ENCODE data around the gene ATP1B1. TPM values are rescaled to one million over a fixed set of nuclear protein-coding genes. Genes with fewer than 3 reads are reported as not detected.

ATP1B1 gene
- total and polyA plus RNA-seq, 4 experiments from 2014 or later, result 1.2 to 3.5 (median 2.4) TPM

DNA sequence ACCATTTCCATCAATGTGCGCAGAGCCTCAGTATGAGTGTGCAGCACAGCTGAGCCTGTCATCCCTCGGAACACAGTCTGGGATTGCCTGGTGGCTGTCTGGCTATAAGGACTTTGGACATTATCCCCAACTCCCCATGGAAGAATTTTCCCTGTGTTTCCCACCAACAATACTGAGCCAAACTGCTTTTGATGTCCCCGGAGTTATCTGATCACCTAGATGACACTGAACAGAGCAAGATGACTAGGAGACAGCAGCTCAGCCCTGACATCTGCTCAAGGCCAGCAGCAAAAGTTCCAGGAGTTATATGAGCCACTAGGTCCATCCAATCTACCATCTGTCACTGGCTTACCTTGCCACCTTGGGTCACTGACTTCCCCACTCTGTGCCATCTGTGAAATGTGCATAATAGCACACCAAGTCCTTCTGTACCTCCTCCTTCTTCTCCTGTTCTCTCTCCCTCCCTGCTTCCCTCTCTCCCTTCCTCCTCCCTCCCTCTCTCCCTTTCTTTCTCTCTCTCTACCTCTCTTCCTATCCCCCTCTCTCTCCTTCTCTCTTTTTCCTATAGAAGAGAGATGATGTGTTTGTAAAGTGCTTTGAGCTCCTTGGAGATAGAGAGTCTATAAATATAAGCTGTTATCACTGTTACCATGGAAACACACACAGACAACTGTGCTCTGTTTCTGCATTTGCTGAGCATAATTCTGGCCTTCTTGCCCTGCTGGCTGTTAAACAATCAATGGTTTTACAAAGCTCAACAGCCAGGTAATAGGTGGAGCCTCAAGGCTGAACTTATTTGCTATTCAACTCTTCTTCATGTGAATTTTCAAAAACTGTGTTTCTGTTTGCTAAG lies 19.7 kb upstream of the ATP1B1 start:
- peak overlapping the region in 6 of 7 donors; percentile 5 to 88 (median 79) for H3K27ac Mint-ChIP-seq
- H3K27me3 Mint-ChIP-seq, result peaks cover 0 to 3% of the 10 kb centered on the region in 2 donors
- intact Hi-C loops (cut with micrococcal nuclease), result no loop called here
- Histone ChIP-seq H3K9me3 (ENCODE audit: control insufficient read depth in 1 of 2, low read length in 2 of 2) (no peaks in the 10 kb centered on the region), H3K36me3 (ENCODE audit: insufficient read depth, low read length) (no peaks in the 10 kb centered on the region), H3K4me3 (ENCODE audit: low read length in 2 of 2) (no peak overlapping the region), H3K4me1 (ENCODE audit: insufficient read depth, low read length) (peaks cover 10% of the 10 kb centered on the region), H3K27me3 (ENCODE audit: insufficient read depth, low read length) (no peaks in the 10 kb centered on the region), H3K27ac (ENCODE audit: low read depth, low read length) (no peak overlapping the region)
- CTCF ChIA-PET (ENCODE audit: partially characterized antibody), result interaction anchor here (1.0 to 1.4 kb wide), 2 partner anchors 16 to 648 kb away, joined by 3 read pairs; no protein-coding TSS in a partner anchor
- no peaks in the 10 kb centered on the region for H3K9me3 Mint-ChIP-seq
- peaks cover 12 to 22% (median 17%) of the 10 kb centered on the region in 4 donors for H3K4me1 Mint-ChIP-seq
- no peaks in the 10 kb centered on the region for H3K36me3 Mint-ChIP-seq
- DNase-seq, result peak in 4 of 5 donors; percentile 21 to 44 (median 24)
- no peak overlapping the region for H3K4me3 Mint-ChIP-seq
- POLR2A ChIA-PET (ENCODE audit: partially characterized antibody), result no interaction called here

GRCh38 chr1:169087876-169088275 lies 18.6 kb upstream of the ATP1B1 start:
- POLR2A ChIA-PET (ENCODE audit: partially characterized antibody), result no interaction called here
- no peaks in the 10 kb centered on the region for H3K36me3 Mint-ChIP-seq
- intact Hi-C loops (cut with micrococcal nuclease), result no loop called here
- Histone ChIP-seq H3K4me1 (ENCODE audit: insufficient read depth, low read length) (peaks cover 10% of the 10 kb centered on the region), H3K9me3 (ENCODE audit: control insufficient read depth in 1 of 2, low read length in 2 of 2) (no peaks in the 10 kb centered on the region), H3K36me3 (ENCODE audit: insufficient read depth, low read length) (no peaks in the 10 kb centered on the region), H3K27ac (ENCODE audit: low read depth, low read length) (no peak overlapping the region), H3K4me3 (ENCODE audit: low read length in 2 of 2) (no peak overlapping the region), H3K27me3 (ENCODE audit: insufficient read depth, low read length) (no peaks in the 10 kb centered on the region)
- H3K4me3 Mint-ChIP-seq, result no peak overlapping the region
- H3K9me3 Mint-ChIP-seq, result no peaks in the 10 kb centered on the region
- H3K4me1 Mint-ChIP-seq, result peaks cover 12 to 22% (median 17%) of the 10 kb centered on the region in 4 donors
- DNase-seq, result no peak
- peaks cover 0 to 3% of the 10 kb centered on the region in 2 donors for H3K27me3 Mint-ChIP-seq
- peak overlapping the region in 1 of 7 donors; percentile 0 for H3K27ac Mint-ChIP-seq
- CTCF ChIA-PET (ENCODE audit: partially characterized antibody), result interaction anchor here (1.0 kb wide), 1 partner anchor 17 kb away, joined by 3 read pairs; no protein-coding TSS in a partner anchor

DNA sequence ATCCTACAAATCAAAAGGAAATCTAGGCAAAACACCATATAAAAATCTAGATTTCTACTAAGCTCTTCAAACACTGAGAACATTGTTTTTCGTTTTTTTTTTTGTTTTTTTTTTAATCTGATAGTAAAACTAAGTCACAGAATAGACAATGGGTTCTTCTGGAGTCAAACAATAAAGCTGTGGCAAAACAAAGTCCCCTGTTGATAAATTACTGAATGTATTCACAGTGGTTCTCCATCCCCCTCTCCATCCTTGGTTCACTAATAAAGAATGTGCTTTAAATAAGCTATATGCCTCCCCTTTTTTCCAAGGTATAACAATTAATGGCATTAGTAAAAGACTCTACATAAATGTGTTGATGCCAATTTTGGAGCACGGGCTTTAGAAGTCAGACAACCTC lies 16.7 kb upstream of the ATP1B1 start:
- ChIA-PET CTCF (ENCODE audit: partially characterized antibody) (interaction anchor here (0.8 kb wide), 1 partner anchor 19 kb away, joined by 3 read pairs; no protein-coding TSS in a partner anchor), POLR2A (ENCODE audit: partially characterized antibody) (interaction anchor here (0.7 kb wide), 2 partner anchors 18 to 443 kb away, joined by 3 read pairs; no protein-coding TSS in a partner anchor)
- Mint-ChIP-seq H3K4me3 (no peak overlapping the region), H3K27ac (no peak overlapping the region), H3K4me1 (peaks cover 12 to 20% (median 17%) of the 10 kb centered on the region in 4 donors), H3K9me3 (no peaks in the 10 kb centered on the region), H3K36me3 (no peaks in the 10 kb centered on the region), H3K27me3 (peaks cover 3 to 5% of the 10 kb centered on the region in 2 donors)
- H3K27ac ChIP-seq (ENCODE audit: low read depth, low read length), result no peak overlapping the region
- intact Hi-C loops (cut with micrococcal nuclease), result no loop called here
- H3K36me3 ChIP-seq (ENCODE audit: insufficient read depth, low read length), result no peaks in the 10 kb centered on the region
- peaks cover 10% of the 10 kb centered on the region for H3K4me1 ChIP-seq (ENCODE audit: insufficient read depth, low read length)
- H3K4me3 ChIP-seq (ENCODE audit: low read length in 2 of 2), result no peak overlapping the region
- H3K9me3 ChIP-seq (ENCODE audit: control insufficient read depth in 1 of 2, low read length in 2 of 2), result no peaks in the 10 kb centered on the region
- no peak for DNase-seq
- H3K27me3 ChIP-seq (ENCODE audit: insufficient read depth, low read length), result no peaks in the 10 kb centered on the region

DNA sequence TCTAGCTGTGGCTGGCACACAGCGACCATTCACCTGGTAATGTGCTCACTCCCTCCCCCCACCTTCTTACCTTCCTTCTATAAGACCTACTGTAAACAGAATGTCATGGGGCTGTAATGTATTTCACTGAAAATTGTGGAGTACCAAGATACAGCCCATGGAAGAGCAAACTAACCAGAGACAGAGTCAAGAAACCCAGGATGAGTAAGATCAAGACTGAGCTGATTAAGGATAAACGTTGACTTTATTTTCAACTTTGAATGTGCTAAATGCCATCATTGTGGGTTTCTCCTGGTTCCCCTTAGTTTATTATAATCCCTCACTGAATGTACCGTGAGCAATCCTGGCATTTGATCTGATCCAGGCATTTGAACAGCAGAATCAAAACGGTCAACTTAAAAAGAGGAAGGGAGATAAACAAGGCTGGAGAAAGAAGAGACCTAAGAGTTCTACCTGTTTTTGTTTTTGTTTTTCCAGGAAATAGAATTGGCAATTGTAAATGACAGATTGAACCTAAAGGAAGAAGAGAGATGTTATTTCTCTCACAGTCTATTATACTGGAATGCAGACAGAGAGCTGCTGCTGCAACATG lies 16.1 kb upstream of the ATP1B1 start:
- Mint-ChIP-seq H3K4me3 (no peak overlapping the region), H3K36me3 (no peaks in the 10 kb centered on the region), H3K27me3 (peaks cover 3 to 5% of the 10 kb centered on the region in 2 donors), H3K4me1 (peaks cover 12 to 20% (median 17%) of the 10 kb centered on the region in 4 donors), H3K27ac (peak overlapping the region in 1 of 7 donors; percentile 26), H3K9me3 (no peaks in the 10 kb centered on the region)
- DNase-seq, result no peak
- CTCF ChIA-PET (ENCODE audit: partially characterized antibody), result interaction anchor here (0.8 kb wide), 1 partner anchor 19 kb away, joined by 3 read pairs; no protein-coding TSS in a partner anchor
- no peaks in the 10 kb centered on the region for H3K9me3 ChIP-seq (ENCODE audit: control insufficient read depth in 1 of 2, low read length in 2 of 2)
- peaks cover 10% of the 10 kb centered on the region for H3K4me1 ChIP-seq (ENCODE audit: insufficient read depth, low read length)
- POLR2A ChIA-PET (ENCODE audit: partially characterized antibody), result interaction anchor here (0.7 kb wide), 2 partner anchors 17 to 443 kb away, joined by 3 read pairs; no protein-coding TSS in a partner anchor
- H3K36me3 ChIP-seq (ENCODE audit: insufficient read depth, low read length), result no peaks in the 10 kb centered on the region
- no peaks in the 10 kb centered on the region for H3K27me3 ChIP-seq (ENCODE audit: insufficient read depth, low read length)
- no peak overlapping the region for H3K4me3 ChIP-seq (ENCODE audit: low read length in 2 of 2)
- intact Hi-C loops (cut with micrococcal nuclease), result no loop called here
- no peak overlapping the region for H3K27ac ChIP-seq (ENCODE audit: low read depth, low read length)

- no peak overlapping the region for H3K27ac ChIP-seq (ENCODE audit: low read depth, low read length)
- CTCF ChIA-PET (ENCODE audit: partially characterized antibody), result interaction anchor here (0.6 kb wide), 1 partner anchor 10 kb away, joined by 3 read pairs; no protein-coding TSS in a partner anchor
- Mint-ChIP-seq H3K27ac (peak overlapping the region in 1 of 7 donors; percentile 26), H3K4me3 (no peak overlapping the region), H3K9me3 (peaks cover 0 to 2% (median 0%) of the 10 kb centered on the region in 8 donors), H3K27me3 (peaks cover 3 to 5% of the 10 kb centered on the region in 2 donors), H3K36me3 (no peaks in the 10 kb centered on the region), H3K4me1 (peaks cover 12 to 20% (median 17%) of the 10 kb centered on the region in 4 donors)
- intact Hi-C loops (cut with micrococcal nuclease), result no loop called here
- no peaks in the 10 kb centered on the region for H3K9me3 ChIP-seq (ENCODE audit: control insufficient read depth in 1 of 2, low read length in 2 of 2)
- no peaks in the 10 kb centered on the region for H3K36me3 ChIP-seq (ENCODE audit: insufficient read depth, low read length)
- POLR2A ChIA-PET (ENCODE audit: partially characterized antibody), result no interaction called here
- H3K27me3 ChIP-seq (ENCODE audit: insufficient read depth, low read length), result no peaks in the 10 kb centered on the region
- DNase-seq, result no peak
- H3K4me1 ChIP-seq (ENCODE audit: insufficient read depth, low read length), result peaks cover 10% of the 10 kb centered on the region
- H3K4me3 ChIP-seq (ENCODE audit: low read length in 2 of 2), result no peak overlapping the region
Observed at GRCh38 chr1:169090900-169091311, 15.6 kb upstream of the ATP1B1 start.

GRCh38 chr1:169091480-169091941 lies 15.0 kb upstream of the ATP1B1 start:
- no peak overlapping the region for H3K4me3 ChIP-seq (ENCODE audit: low read length in 2 of 2)
- Mint-ChIP-seq H3K27me3 (peaks cover 3 to 5% of the 10 kb centered on the region in 2 donors), H3K9me3 (peaks cover 0 to 3% (median 0%) of the 10 kb centered on the region in 8 donors), H3K4me1 (peaks cover 11 to 18% (median 15%) of the 10 kb centered on the region in 4 donors), H3K36me3 (no peaks in the 10 kb centered on the region), H3K27ac (peak overlapping the region in 1 of 7 donors; percentile 21), H3K4me3 (no peak overlapping the region)
- intact Hi-C loops (cut with micrococcal nuclease), result no loop called here
- ChIA-PET POLR2A (ENCODE audit: partially characterized antibody) (no interaction called here), CTCF (ENCODE audit: partially characterized antibody) (interaction anchor here (0.6 kb wide), 1 partner anchor 10 kb away, joined by 3 read pairs; no protein-coding TSS in a partner anchor)
- H3K9me3 ChIP-seq (ENCODE audit: control insufficient read depth in 1 of 2, low read length in 2 of 2), result no peaks in the 10 kb centered on the region
- no peaks in the 10 kb centered on the region for H3K27me3 ChIP-seq (ENCODE audit: insufficient read depth, low read length)
- peaks cover 10% of the 10 kb centered on the region for H3K4me1 ChIP-seq (ENCODE audit: insufficient read depth, low read length)
- no peak overlapping the region for H3K27ac ChIP-seq (ENCODE audit: low read depth, low read length)
- no peaks in the 10 kb centered on the region for H3K36me3 ChIP-seq (ENCODE audit: insufficient read depth, low read length)
- DNase-seq, result no peak

- Mint-ChIP-seq H3K27ac (no peak overlapping the region), H3K36me3 (no peaks in the 10 kb centered on the region), H3K4me1 (peaks cover 3 to 9% (median 6%) of the 10 kb centered on the region in 4 donors), H3K27me3 (peaks cover 3 to 5% of the 10 kb centered on the region in 2 donors), H3K4me3 (no peak overlapping the region), H3K9me3 (peaks cover 0 to 5% (median 0%) of the 10 kb centered on the region in 8 donors)
- H3K9me3 ChIP-seq (ENCODE audit: control insufficient read depth in 1 of 2, low read length in 2 of 2), result no peaks in the 10 kb centered on the region
- H3K4me3 ChIP-seq (ENCODE audit: low read length in 2 of 2), result no peak overlapping the region
- H3K27me3 ChIP-seq (ENCODE audit: insufficient read depth, low read length), result no peaks in the 10 kb centered on the region
- H3K36me3 ChIP-seq (ENCODE audit: insufficient read depth, low read length), result no peaks in the 10 kb centered on the region
- POLR2A ChIA-PET (ENCODE audit: partially characterized antibody), result no interaction called here
- intact Hi-C loops (cut with micrococcal nuclease), result no loop called here
- no peak for DNase-seq
- no peak overlapping the region for H3K27ac ChIP-seq (ENCODE audit: low read depth, low read length)
- H3K4me1 ChIP-seq (ENCODE audit: insufficient read depth, low read length), result peaks cover 2% of the 10 kb centered on the region
- CTCF ChIA-PET (ENCODE audit: partially characterized antibody), result no interaction called here
Observed at GRCh38 chr1:169092399-169092798, 14.1 kb upstream of the ATP1B1 start.
